ENCODE measurements around the gene TRIM8. TPM values are rescaled to one million over a fixed set of nuclear protein-coding genes. Genes with fewer than 3 reads are reported as not detected.
A peak's percentile ranks its signal among the peaks of the same experiment; 100 is the strongest.

Gene TRIM8
- total RNA-seq, 1 experiment from 2014 or later, result 37.0 TPM

GRCh38 chr10:102627291-102627735 lies 17.0 kb upstream of the TRIM8 start:
- peak overlapping the region; percentile 13 for H3K27ac ChIP-seq (ENCODE audit: insufficient read length, low read depth, low read length)
- no peaks in the 10 kb centered on the region for H3K27me3 ChIP-seq (ENCODE audit: insufficient read depth, low read length)
- peak overlapping the region; percentile 3; the same call in 1 of the 2 replicates for H3K4ac ChIP-seq (ENCODE audit: low read depth, low read length)
- peaks cover 2% of the 10 kb centered on the region for H4K20me1 ChIP-seq (ENCODE audit: control insufficient read depth, insufficient read depth, insufficient read length)
- peak overlapping the region; percentile 83 for H3T11ph ChIP-seq (ENCODE audit: low read length)
- H2BK12ac ChIP-seq (ENCODE audit: insufficient read length, low read depth, low read length), result no peak overlapping the region
- peak overlapping the region; percentile 100 for H3K27ac Mint-ChIP-seq
- H3K18ac ChIP-seq (ENCODE audit: insufficient read length, low read depth, low read length), result peak overlapping the region; percentile 97
- no peak overlapping the region for H3K56ac ChIP-seq (ENCODE audit: insufficient read length, low read depth, low read length)
- peaks cover 0 to 4% (median 0%) of the 10 kb centered on the region in 3 experiments; a peak in 4 of 7 replicates for H3K36me3 Mint-ChIP-seq (ENCODE audit: insufficient read depth in 1 of 3, low read depth in 3 of 3)
- no peaks in the 10 kb centered on the region for H3K79me1 ChIP-seq (ENCODE audit: insufficient read depth, low read depth, low read length, poor library complexity, severe bottlenecking)
- H3K4me3 Mint-ChIP-seq, result peak overlapping the region in 1 of 2 experiments; percentile 64; a peak in 3 of 5 replicates
- H4K5ac ChIP-seq (ENCODE audit: insufficient read length, low read depth, low read length), result no peak overlapping the region
- no peak overlapping the region for H3K23ac ChIP-seq (ENCODE audit: insufficient read length, low read depth, low read length)
- H4K91ac ChIP-seq (ENCODE audit: insufficient read length, low read depth, low read length), result peak overlapping the region; percentile 17
- no peaks in the 10 kb centered on the region for H3K79me2 ChIP-seq (ENCODE audit: insufficient read depth, low read length)
- H3K23me2 ChIP-seq (ENCODE audit: insufficient read length, low read depth, low read length, poor library complexity, severe bottlenecking), result no peaks in the 10 kb centered on the region
- no peak overlapping the region for H2AK5ac ChIP-seq (ENCODE audit: insufficient read length, low read length)
- H3K4me2 ChIP-seq (ENCODE audit: insufficient read depth, insufficient read length, low read length), result no peak overlapping the region
- peaks cover 12% of the 10 kb centered on the region; the same call in 1 of the 2 replicates for H3K4me1 ChIP-seq (ENCODE audit: insufficient read depth, low read length)
- H2BK120ac ChIP-seq (ENCODE audit: low read depth, low read length, poor library complexity, severe bottlenecking), result peak overlapping the region; percentile 84
- no peak overlapping the region for H2BK5ac ChIP-seq (ENCODE audit: insufficient read length, low read length)
- no peak overlapping the region for H2BK15ac ChIP-seq (ENCODE audit: low read depth, low read length)
- H3K9ac ChIP-seq (ENCODE audit: extremely low read depth, insufficient read length, low read length), result no peak overlapping the region
- H3K4me1 Mint-ChIP-seq, result peaks cover 67 to 72% of the 10 kb centered on the region in 2 experiments
- H3K9me3 Mint-ChIP-seq, result no peaks in the 10 kb centered on the region
- H3K9me3 ChIP-seq (ENCODE audit: control insufficient read depth, low read depth, low read length), result no peaks in the 10 kb centered on the region
- TF ChIP-seq CTCF (conservative IDR thresholded peaks at IDR 0.05), result no peak
- H4K8ac ChIP-seq (replicated peaks; ENCODE audit: insufficient read length, low read depth, low read length), result no peak overlapping the region
- no CpG with 5 or more reads among the region's 12 CpGs for WGBS (ENCODE audit: extremely low coverage, insufficient read length, low lambda C conversion rate)
- no peak overlapping the region for H2BK20ac ChIP-seq (ENCODE audit: low read depth, low read length, poor library complexity, severe bottlenecking)
- H3K27me3 Mint-ChIP-seq (ENCODE audit: low read depth), result no peaks in the 10 kb centered on the region; the same call in 1 of the 2 replicates
- no peak overlapping the region for H2AFZ ChIP-seq (ENCODE audit: low read length)
- DNase-seq, result no peak
- peak overlapping the region; percentile 97 for H3K14ac ChIP-seq (ENCODE audit: insufficient read depth, low read length)

All from H9 (cell line).